HG02763 (cell line): ENCODE measurements around the gene NUDT3.
"Not testable (repeated sequence)": the region's sequence is repeated elsewhere in the genome, so short reads cannot be mapped to it uniquely, and the experiment has no call there.

Experiments used
- ATAC-seq: cut with Tn5 transposase; IDR thresholded peaks from one replicate; pipeline ENCODE4 v1.9.1; 2021; ENCODE audit warnings: mild to moderate bottlenecking, moderate library complexity; ENCODE audit not compliant: unreplicated experiment

The NUDT3 gene

GRCh38 chr6:34371865-34372264 is 20.6 kb downstream of the NUDT3 start:
- not testable (repeated sequence) for ATAC-seq

GRCh38 chr6:34370361-34370760 is 22.1 kb downstream of the NUDT3 start:
- ATAC-seq = no peak

GRCh38 chr6:34369385-34369784 is 23.1 kb downstream of the NUDT3 start:
- no peak for ATAC-seq

GRCh38 chr6:34366639-34366921 is 25.9 kb downstream of the NUDT3 start:
- ATAC-seq = no peak

- not testable (repeated sequence) for ATAC-seq
These were observed 26.5 kb downstream of the NUDT3 start for GRCh38 chr6:34365781-34366638.

GRCh38 chr6:34363681-34364075 is 28.8 kb downstream of the NUDT3 start:
- ATAC-seq = not testable (repeated sequence)

- no peak for ATAC-seq
These were observed 29.4 kb downstream of the NUDT3 start for GRCh38 chr6:34362909-34363680.

- no peak for ATAC-seq
These were observed 30.3 kb downstream of the NUDT3 start for GRCh38 chr6:34362176-34362575.

GRCh38 chr6:34360556-34360955 is 31.9 kb downstream of the NUDT3 start:
- ATAC-seq = no peak

- no peak for ATAC-seq
These were observed 32.9 kb downstream of the NUDT3 start for GRCh38 chr6:34359418-34360158.

GRCh38 chr6:34358389-34358905 is 34.0 kb downstream of the NUDT3 start:
- ATAC-seq = no peak

- ATAC-seq = no peak
These were observed 34.5 kb downstream of the NUDT3 start for GRCh38 chr6:34357937-34358336.

GRCh38 chr6:34355889-34356288 is 36.6 kb downstream of the NUDT3 start:
- no peak for ATAC-seq

GRCh38 chr6:34354230-34354629 is 38.2 kb downstream of the NUDT3 start:
- ATAC-seq = not testable (repeated sequence)

- not testable (repeated sequence) for ATAC-seq
These were observed 38.9 kb downstream of the NUDT3 start for GRCh38 chr6:34353530-34353929.

GRCh38 chr6:34352305-34352937 is 40.0 kb downstream of the NUDT3 start:
- ATAC-seq = no peak

GRCh38 chr6:34350934-34351217 is 41.6 kb downstream of the NUDT3 start:
- ATAC-seq = no peak

GRCh38 chr6:34350137-34350933 is 42.1 kb downstream of the NUDT3 start:
- ATAC-seq = no peak

GRCh38 chr6:34349211-34349610 is 43.3 kb downstream of the NUDT3 start:
- no peak for ATAC-seq

- no peak for ATAC-seq
These were observed 45.2 kb downstream of the NUDT3 start for GRCh38 chr6:34347303-34347702.
